K562 (cell line): ENCODE measurements around the gene DNAJC18. TPM values are rescaled to one million over a fixed set of nuclear protein-coding genes. Genes with fewer than 3 reads are reported as not detected.

Experiments
- ARID1B ChIP-seq: fragments of 450-650 bp; IDR thresholded peaks from 2 replicates; pipeline ENCODE4 v1.6.1; 2016; ENCODE audit warnings: antibody characterized with exemption, mild to moderate bottlenecking, inconsistent platforms
- ARID2 ChIP-seq: fragments of 450-650 bp; IDR thresholded peaks from 2 replicates; pipeline ENCODE4 v1.6.1; 2017; ENCODE audit warnings: antibody characterized with exemption, mild to moderate bottlenecking
- CREB1 ChIP-seq, 2 experiments: sonication (generic) in 1 of 2; formaldehyde crosslinking in 1 of 2; IDR thresholded peaks; 2 replicates each; pipeline versions ENCODE4 v1.6.1 to v1.8.0; 2012 to 2022; ENCODE audit warnings: inconsistent platforms in 1 of 2, mild to moderate bottlenecking in 1 of 2, missing genetic modification reagents in 1 of 2, moderate library complexity in 1 of 2
- ELF4 ChIP-seq: fragments of 450-650 bp; formaldehyde crosslinking; IDR thresholded peaks from 2 replicates; pipeline ENCODE4 v1.4.0; 2022; ENCODE audit warnings: missing genetic modification characterization
- FOXP1 ChIP-seq: sonication (generic); formaldehyde crosslinking; IDR thresholded peaks from 2 replicates; pipeline ENCODE4 v1.8.0; 2022; ENCODE audit warnings: mild to moderate bottlenecking, missing genetic modification reagents
- GABPA ChIP-seq: fragments of 200-800 bp; sonication (Bioruptor generic); conservative IDR thresholded peaks from 2 replicates; pipeline ENCODE4 v1.6.1; 2016; ENCODE audit warnings: low read depth, missing genetic modification characterization, missing compliant biosample characterization
- GTF2E2 ChIP-seq: fragments of 200-800 bp; sonication (Bioruptor generic); IDR thresholded peaks from 2 replicates; pipeline ENCODE4 v1.6.1; 2016; ENCODE audit warnings: missing genetic modification characterization, missing compliant biosample characterization
- HOXB6 ChIP-seq: fragments of 250-450 bp; sonication (Bioruptor Pico); IDR thresholded peaks from 2 replicates; pipeline ENCODE4 v1.5.1; 2022; ENCODE audit warnings: mild to moderate bottlenecking, borderline replicate concordance
- IFI16 ChIP-seq: fragments of 250-450 bp; sonication (Bioruptor Pico); IDR thresholded peaks from 2 replicates; pipeline ENCODE4 v2.1.2; 2022; ENCODE audit warnings: mild to moderate bottlenecking, inconsistent platforms
- NFE2 ChIP-seq: IDR thresholded peaks from 2 replicates; pipeline ENCODE4 v1.6.1; 2014; ENCODE audit warnings: antibody characterized with exemption, low read depth
- NONO ChIP-seq, 2 experiments: fragments of 200-400 bp in 1 of 2; fragments of 450-650 bp in 1 of 2; formaldehyde crosslinking in 1 of 2; IDR thresholded peaks; 2 replicates each; pipeline ENCODE4 v1.6.1; 2017; ENCODE audit warnings: low read depth in 2 of 2, mild to moderate bottlenecking in 2 of 2, moderate library complexity in 2 of 2, low read length in 1 of 2
- PHF21A ChIP-seq: fragments of 450-650 bp; IDR thresholded peaks from 2 replicates; pipeline ENCODE4 v1.6.1; 2017; ENCODE audit warnings: low read depth, borderline replicate concordance
- POLR2AphosphoS5 ChIP-seq: IDR thresholded peaks from 2 replicates; pipeline ENCODE4 v1.6.1; 2011; ENCODE audit warnings: mild to moderate bottlenecking, low read depth, low read length, moderate library complexity; ENCODE audit not compliant: control insufficient read depth, insufficient read depth
- PURB ChIP-seq: sonication (generic); formaldehyde crosslinking; IDR thresholded peaks from 2 replicates; pipeline ENCODE4 v1.9.0; 2021; ENCODE audit warnings: low read depth, mild to moderate bottlenecking, missing genetic modification reagents
- RB1 ChIP-seq: fragments of 450-650 bp; IDR thresholded peaks from 2 replicates; pipeline ENCODE4 v1.6.1; 2017; ENCODE audit warnings: low read depth, mild to moderate bottlenecking
- YY1 ChIP-seq, 3 experiments: IDR thresholded peaks; 2 replicates each; pipeline ENCODE4 v1.6.1; 2011; ENCODE audit warnings: low read length in 2 of 3, mild to moderate bottlenecking in 2 of 3, moderate library complexity in 2 of 3, borderline replicate concordance in 1 of 3, control low read depth in 1 of 3, low read depth in 1 of 3; ENCODE audit not compliant: insufficient read depth in 3 of 3, insufficient replicate concordance in 2 of 3, control insufficient read depth in 1 of 3, insufficient read length in 1 of 3; ENCODE audit errors: extremely low read depth in 1 of 3
- ZNF274 ChIP-seq: IDR thresholded peaks from 2 replicates; pipeline ENCODE4 v1.6.1; 2011; ENCODE audit warnings: low read depth, mild to moderate bottlenecking, low read length, moderate library complexity, borderline replicate concordance
- ZNF589 ChIP-seq: fragments of 200-800 bp; sonication (Bioruptor generic); IDR thresholded peaks from 2 replicates; pipeline ENCODE4 v1.6.1; 2016; ENCODE audit warnings: low read depth, missing genetic modification characterization, missing compliant biosample characterization
- polyA plus RNA-seq, 8 experiments: library from polyadenylated mRNA; depleted of rRNA in 4 of 8; stranded (reverse) in 5 of 8; unstranded in 3 of 8; fragments of >200 nt; fragmentation: Nextera tagmentation in 2 of 8; fragmentation: Illumina TruSeq in 1 of 8; extraction: Ambion mirVana in 2 of 8; extraction: Trizol in 1 of 8; gene quantifications; 2 replicates each; pipeline versions ENCODE4 v1.2.1 to v1.2.3, GENCODE V29; 2011 to 2014; ENCODE audit warnings: inconsistent platforms in 1 of 8, missing spikeins in 1 of 8
- total RNA-seq, 7 experiments: library from RNA; depleted of rRNA in 6 of 7; stranded (reverse); fragments of >200 nt in 6 of 7; fragmentation: Illumina TruSeq in 2 of 7; extraction: Trizol in 2 of 7; gene quantifications; 2 replicates each; pipeline versions ENCODE4 v1.2.1 to v1.2.3, GENCODE V29; 2011 to 2021; ENCODE audit warnings: low replicate concordance in 1 of 7
- TF ChIP-seq, protein P1 (sequence below): fragments of 450-650 bp; conservative IDR thresholded peaks from 2 replicates; pipeline ENCODE4 v1.6.1; 2016; ENCODE audit warnings: missing genetic modification characterization, low read depth, mild to moderate bottlenecking, missing compliant biosample characterization, moderate library complexity
- TF ChIP-seq, protein P2 (sequence below): fragments of 450-650 bp; formaldehyde crosslinking; IDR thresholded peaks from 2 replicates; pipeline ENCODE4 v1.4.0; 2022; ENCODE audit warnings: missing genetic modification characterization
- TF ChIP-seq, protein P3 (sequence below): fragments of 250-450 bp; sonication (Bioruptor Pico); IDR thresholded peaks from 2 replicates; pipeline ENCODE4 v1.4.0; 2020; ENCODE audit warnings: mild to moderate bottlenecking, moderate library complexity, borderline replicate concordance

Gene DNAJC18
- total and polyA plus RNA-seq, 9 of the 15 experiments (the other 6 are each of a cell fraction or from before 2014, with no cell fraction given) = 1.5 to 13.3 (median 7.5) TPM

DNA sequence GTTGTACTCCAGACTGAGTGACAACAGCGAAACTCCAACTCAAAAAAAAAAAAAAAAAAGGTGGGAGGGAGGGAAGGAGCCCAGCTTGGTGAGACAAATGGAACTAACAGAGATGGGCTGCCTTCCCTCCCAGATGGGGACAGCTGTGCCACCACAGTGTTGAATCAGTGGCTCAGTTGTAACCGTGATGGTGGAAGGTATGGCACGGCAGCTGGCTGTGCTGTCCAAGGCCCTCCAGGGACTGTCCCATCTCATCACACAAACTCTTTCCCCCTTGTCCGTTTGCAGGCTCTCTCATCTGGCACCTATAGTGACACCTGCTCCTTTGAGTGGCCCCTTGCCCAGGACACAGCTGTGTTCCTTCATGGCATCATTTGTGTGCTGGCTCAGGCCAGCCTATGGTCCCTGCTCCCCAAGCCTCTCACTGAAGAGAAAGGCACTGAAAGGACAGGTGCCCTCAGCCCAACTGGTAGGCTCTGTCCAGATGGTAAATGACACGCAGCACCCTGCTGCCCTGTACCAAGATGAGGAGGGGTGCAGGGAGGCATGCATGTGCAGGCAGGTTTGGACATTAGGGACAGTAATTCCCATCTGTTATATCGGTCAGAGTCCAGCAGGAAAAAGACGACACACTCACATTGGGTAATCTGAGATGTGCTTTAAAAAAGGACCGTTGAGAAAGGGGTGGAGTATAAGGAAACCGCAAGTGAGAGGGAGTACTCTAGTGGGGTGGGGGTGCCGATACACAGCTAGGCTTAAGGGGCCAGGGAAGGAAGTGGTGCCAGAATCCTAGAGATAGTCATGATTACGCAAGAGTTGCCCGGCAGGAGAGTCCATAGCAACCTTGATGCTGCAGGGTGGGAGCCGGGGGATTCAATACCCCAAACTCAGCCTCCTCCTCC lies 35.8 kb upstream of the DNAJC18 start (continued):
- TF ChIP-seq NFE2 = no peak
- TF ChIP-seq HOXB6 (CRISPR knock-in tag) = no peak
- TF ChIP-seq ARID1B = peak; percentile 88
- TF ChIP-seq POLR2AphosphoS5 = peak; percentile 53; the same call in 1 of the 2 replicates
- no peak for TF ChIP-seq ZNF274
- no peak for TF ChIP-seq RB1
- TF ChIP-seq PHF21A = no peak
- TF ChIP-seq GTF2E2 (tag) = 0 out of 2 replicates have a peak, but pooled peaks have one; percentile 28
- TF ChIP-seq, protein P1, sequence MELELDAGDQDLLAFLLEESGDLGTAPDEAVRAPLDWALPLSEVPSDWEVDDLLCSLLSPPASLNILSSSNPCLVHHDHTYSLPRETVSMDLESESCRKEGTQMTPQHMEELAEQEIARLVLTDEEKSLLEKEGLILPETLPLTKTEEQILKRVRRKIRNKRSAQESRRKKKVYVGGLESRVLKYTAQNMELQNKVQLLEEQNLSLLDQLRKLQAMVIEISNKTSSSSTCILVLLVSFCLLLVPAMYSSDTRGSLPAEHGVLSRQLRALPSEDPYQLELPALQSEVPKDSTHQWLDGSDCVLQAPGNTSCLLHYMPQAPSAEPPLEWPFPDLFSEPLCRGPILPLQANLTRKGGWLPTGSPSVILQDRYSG (tag) = no peak; the same call in 1 of the 2 replicates
- TF ChIP-seq GABPA = 0 out of 2 replicates have a peak, but pooled peaks have one; percentile 60
- TF ChIP-seq, protein P2, sequence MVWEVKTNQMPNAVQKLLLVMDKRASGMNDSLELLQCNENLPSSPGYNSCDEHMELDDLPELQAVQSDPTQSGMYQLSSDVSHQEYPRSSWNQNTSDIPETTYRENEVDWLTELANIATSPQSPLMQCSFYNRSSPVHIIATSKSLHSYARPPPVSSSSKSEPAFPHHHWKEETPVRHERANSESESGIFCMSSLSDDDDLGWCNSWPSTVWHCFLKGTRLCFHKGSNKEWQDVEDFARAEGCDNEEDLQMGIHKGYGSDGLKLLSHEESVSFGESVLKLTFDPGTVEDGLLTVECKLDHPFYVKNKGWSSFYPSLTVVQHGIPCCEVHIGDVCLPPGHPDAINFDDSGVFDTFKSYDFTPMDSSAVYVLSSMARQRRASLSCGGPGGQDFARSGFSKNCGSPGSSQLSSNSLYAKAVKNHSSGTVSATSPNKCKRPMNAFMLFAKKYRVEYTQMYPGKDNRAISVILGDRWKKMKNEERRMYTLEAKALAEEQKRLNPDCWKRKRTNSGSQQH (CRISPR knock-in tag) = no peak
- peak in 1 of 2 experiments; percentile 30; a peak in 1 of 4 replicates for TF ChIP-seq NONO (IDR thresholded peaks at IDR 0.05; ENCODE audit: low read depth in 2 of 2, low read length in 1 of 2)
- 0 out of 2 replicates have a peak, but pooled peaks have one; percentile 11 for TF ChIP-seq CREB1 (IDR thresholded peaks at IDR 0.05)
- TF ChIP-seq CREB1 (CRISPR knock-in tag; IDR thresholded peaks at IDR 0.05) = no peak
- TF ChIP-seq YY1 (IDR thresholded peaks at IDR 0.05; ENCODE audit: borderline replicate concordance in 1 of 3, control insufficient read depth in 1 of 3, extremely low read depth in 1 of 3, insufficient read depth in 3 of 3, insufficient read length in 1 of 3, insufficient replicate concordance in 2 of 3, low read depth in 1 of 3, low read length in 2 of 3) = no peak
- TF ChIP-seq PURB (CRISPR knock-in tag) = no peak
- no peak for TF ChIP-seq ARID2
- no peak for TF ChIP-seq IFI16 (CRISPR knock-in tag)
- TF ChIP-seq ZNF589 = peak; percentile 38; the same call in 1 of the 2 replicates
- peak; percentile 33; the same call in 1 of the 2 replicates for TF ChIP-seq ELF4 (CRISPR knock-in tag)
- TF ChIP-seq, protein P3, sequence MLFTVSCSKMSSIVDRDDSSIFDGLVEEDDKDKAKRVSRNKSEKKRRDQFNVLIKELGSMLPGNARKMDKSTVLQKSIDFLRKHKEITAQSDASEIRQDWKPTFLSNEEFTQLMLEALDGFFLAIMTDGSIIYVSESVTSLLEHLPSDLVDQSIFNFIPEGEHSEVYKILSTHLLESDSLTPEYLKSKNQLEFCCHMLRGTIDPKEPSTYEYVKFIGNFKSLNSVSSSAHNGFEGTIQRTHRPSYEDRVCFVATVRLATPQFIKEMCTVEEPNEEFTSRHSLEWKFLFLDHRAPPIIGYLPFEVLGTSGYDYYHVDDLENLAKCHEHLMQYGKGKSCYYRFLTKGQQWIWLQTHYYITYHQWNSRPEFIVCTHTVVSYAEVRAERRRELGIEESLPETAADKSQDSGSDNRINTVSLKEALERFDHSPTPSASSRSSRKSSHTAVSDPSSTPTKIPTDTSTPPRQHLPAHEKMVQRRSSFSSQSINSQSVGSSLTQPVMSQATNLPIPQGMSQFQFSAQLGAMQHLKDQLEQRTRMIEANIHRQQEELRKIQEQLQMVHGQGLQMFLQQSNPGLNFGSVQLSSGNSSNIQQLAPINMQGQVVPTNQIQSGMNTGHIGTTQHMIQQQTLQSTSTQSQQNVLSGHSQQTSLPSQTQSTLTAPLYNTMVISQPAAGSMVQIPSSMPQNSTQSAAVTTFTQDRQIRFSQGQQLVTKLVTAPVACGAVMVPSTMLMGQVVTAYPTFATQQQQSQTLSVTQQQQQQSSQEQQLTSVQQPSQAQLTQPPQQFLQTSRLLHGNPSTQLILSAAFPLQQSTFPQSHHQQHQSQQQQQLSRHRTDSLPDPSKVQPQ (CRISPR knock-in tag) = no peak
- peak; percentile 68; the same call in 1 of the 2 replicates for TF ChIP-seq FOXP1 (CRISPR knock-in tag)
